NAMALWA (cell line): ENCODE measurements around the gene BMP7.
"Not testable (repeated sequence)": the region's sequence is repeated elsewhere in the genome, so short reads cannot be mapped to it uniquely, and the experiment has no call there.

Source experiments
- DNase-seq: peaks from one replicate; pipeline ENCODE4 v3.0.0-alpha.2; 2015; ENCODE audit warnings: low spot score

BMP7 gene

GRCh38 chr20:57211406-57211805, 55.0 kb downstream of the BMP7 start:
- DNase-seq, result no peak

- no peak for DNase-seq
Observed at GRCh38 chr20:57210911-57211280, 55.5 kb downstream of the BMP7 start.

- no peak for DNase-seq
Observed at GRCh38 chr20:57210054-57210910, 56.2 kb downstream of the BMP7 start.

- DNase-seq, result no peak
Observed at GRCh38 chr20:57209413-57209812, 57.0 kb downstream of the BMP7 start.

- no peak for DNase-seq
Observed at GRCh38 chr20:57208198-57208597, 58.2 kb downstream of the BMP7 start.

GRCh38 chr20:57207251-57207650, 59.2 kb downstream of the BMP7 start:
- no peak for DNase-seq

GRCh38 chr20:57205606-57206219, 60.7 kb downstream of the BMP7 start:
- no peak for DNase-seq

GRCh38 chr20:57203986-57204385, 62.5 kb downstream of the BMP7 start:
- no peak for DNase-seq

- no peak for DNase-seq
Observed at GRCh38 chr20:57203204-57203603, 63.2 kb downstream of the BMP7 start.

GRCh38 chr20:57202309-57202708, 64.1 kb downstream of the BMP7 start:
- no peak for DNase-seq

- DNase-seq, result no peak
Observed at GRCh38 chr20:57200882-57201695, 65.4 kb downstream of the BMP7 start.

- DNase-seq, result no peak
Observed at GRCh38 chr20:57199656-57200405, 66.6 kb downstream of the BMP7 start.

- DNase-seq, result no peak
Observed at GRCh38 chr20:57198132-57199072, 68.0 kb downstream of the BMP7 start.

GRCh38 chr20:57197352-57198131, 68.9 kb downstream of the BMP7 start:
- DNase-seq, result no peak

- DNase-seq, result no peak
Observed at GRCh38 chr20:57195469-57196100, 70.9 kb downstream of the BMP7 start.

- no peak for DNase-seq
Observed at GRCh38 chr20:57195023-57195422, 71.4 kb downstream of the BMP7 start.

GRCh38 chr20:57194154-57194553, 72.3 kb downstream of the BMP7 start:
- DNase-seq, result no peak

GRCh38 chr20:57193094-57193493, 73.3 kb downstream of the BMP7 start:
- no peak for DNase-seq

- DNase-seq, result no peak
Observed at GRCh38 chr20:57192311-57192710, 74.1 kb downstream of the BMP7 start.

- not testable (repeated sequence) for DNase-seq
Observed at GRCh38 chr20:57191265-57191638, 75.2 kb downstream of the BMP7 start.
